ENCODE data around the gene TAL1.

DNA sequence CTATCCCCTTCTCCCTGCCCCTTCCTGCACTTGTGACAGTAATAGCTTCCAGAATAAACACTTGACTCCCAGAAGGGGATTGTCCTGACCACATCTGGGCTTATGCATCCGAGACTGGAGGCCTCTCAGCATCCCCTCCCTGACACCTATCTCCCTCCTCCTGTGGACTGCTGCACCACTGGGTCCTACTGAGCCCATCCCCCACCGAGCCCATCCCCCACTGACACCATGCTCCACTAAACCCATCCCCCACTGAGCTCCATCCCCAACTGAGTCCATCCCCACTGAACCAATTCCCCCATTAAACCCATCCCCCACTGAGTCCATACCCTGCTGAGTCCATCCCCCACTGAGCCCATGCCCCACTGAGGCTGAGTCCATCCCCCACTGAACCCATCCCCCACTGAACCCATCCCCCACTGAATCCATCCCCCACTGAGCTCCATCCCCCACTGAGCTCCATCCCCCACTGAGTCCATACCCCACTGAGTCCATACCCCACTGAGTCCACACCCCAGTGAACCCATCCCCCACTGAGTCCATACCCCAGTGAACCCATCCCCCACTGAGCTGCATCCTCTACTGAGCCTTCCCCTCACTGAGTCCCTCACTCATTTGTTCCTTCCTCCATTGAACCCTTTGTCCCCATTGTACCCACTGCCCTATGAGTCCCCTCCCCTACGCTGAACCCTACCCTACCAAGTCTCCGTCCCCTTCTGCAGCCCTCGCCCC lies 47.8 kb downstream of the TAL1 start:
- TF ChIP-seq EP300 (IDR thresholded peaks at IDR 0.05), result no peak
- TF ChIP-seq, protein P1, sequence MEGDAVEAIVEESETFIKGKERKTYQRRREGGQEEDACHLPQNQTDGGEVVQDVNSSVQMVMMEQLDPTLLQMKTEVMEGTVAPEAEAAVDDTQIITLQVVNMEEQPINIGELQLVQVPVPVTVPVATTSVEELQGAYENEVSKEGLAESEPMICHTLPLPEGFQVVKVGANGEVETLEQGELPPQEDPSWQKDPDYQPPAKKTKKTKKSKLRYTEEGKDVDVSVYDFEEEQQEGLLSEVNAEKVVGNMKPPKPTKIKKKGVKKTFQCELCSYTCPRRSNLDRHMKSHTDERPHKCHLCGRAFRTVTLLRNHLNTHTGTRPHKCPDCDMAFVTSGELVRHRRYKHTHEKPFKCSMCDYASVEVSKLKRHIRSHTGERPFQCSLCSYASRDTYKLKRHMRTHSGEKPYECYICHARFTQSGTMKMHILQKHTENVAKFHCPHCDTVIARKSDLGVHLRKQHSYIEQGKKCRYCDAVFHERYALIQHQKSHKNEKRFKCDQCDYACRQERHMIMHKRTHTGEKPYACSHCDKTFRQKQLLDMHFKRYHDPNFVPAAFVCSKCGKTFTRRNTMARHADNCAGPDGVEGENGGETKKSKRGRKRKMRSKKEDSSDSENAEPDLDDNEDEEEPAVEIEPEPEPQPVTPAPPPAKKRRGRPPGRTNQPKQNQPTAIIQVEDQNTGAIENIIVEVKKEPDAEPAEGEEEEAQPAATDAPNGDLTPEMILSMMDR (IDR thresholded peaks at IDR 0.05), result no peak
- TF ChIP-seq POLR2A (IDR thresholded peaks at IDR 0.05), result no peak
- TF ChIP-seq POLR2AphosphoS5 (IDR thresholded peaks at IDR 0.05), result no peak

All from upper lobe of left lung (tissue), 4 donors.